GM18867 (cell line): Measurements from ENCODE around the gene SARS2.
"Not testable (repeated sequence)": the region's sequence is repeated elsewhere in the genome, so short reads cannot be mapped to it uniquely, and the experiment has no call there.

Source experiments
- ATAC-seq: cut with Tn5 transposase; IDR thresholded peaks from one replicate; pipeline ENCODE4 v1.9.1; 2021; ENCODE audit warnings: mild to moderate bottlenecking, moderate library complexity; ENCODE audit not compliant: unreplicated experiment

Gene SARS2

DNA sequence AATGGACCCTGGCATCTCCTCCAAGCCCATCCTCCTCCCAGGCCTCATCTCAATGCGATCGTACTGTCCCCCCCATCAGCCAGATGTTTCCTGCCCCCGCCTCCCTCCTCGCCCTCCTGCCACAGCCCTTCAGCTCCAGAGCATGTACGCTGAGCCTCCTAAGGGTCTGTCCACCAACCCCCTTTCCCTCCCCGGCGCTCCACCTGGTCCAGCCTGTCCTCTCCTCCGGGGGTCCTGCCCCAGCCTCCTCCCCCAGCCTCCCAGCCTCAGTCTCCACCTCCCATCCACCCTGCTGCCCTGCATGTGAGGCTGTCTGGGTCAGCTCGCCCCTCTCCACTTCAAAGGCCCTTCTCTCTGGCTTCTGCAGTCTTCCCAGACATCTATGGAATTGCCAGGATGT, 35.6 kb downstream of the SARS2 start:
- no peak for ATAC-seq

DNA sequence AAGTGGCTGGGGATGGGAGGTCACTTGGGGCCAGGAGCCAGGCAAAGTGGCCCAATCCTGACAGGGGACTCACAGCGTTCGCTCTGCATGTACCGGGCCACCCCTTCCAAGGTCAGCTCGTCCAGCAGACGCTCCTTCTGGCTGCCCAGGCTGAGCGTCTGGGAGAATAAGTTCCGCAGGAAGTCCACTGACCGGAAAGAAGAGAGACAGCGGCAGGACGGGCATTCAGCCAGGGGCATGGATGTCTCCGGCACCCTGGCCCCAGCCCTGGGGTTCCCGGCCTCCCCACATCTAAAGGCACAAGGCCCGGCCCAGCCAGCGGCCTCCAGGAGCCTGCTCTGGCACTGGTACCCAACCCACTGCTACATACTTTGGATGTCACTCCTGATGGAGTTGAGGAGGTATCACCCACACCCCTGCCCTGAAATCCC, 37.2 kb downstream of the SARS2 start:
- ATAC-seq, result no peak

DNA sequence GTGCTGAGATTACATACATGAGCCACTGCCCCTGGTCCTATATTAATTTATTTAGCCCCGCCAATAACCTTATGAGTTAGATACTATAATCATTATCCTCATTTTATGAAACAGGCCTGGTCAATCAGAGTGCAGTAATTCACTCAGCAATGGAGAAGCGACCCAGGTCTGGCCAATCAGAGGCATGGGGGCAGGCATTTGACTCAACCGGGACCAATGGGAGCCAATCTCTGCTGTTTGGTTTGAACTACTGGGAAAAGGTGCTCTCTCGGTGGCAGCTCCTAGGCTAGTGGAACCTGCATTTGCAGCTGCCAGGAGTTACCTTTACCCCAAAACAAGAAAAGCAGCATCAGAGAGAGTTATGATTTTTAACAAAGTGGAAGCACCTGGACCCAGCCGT, 37.7 kb downstream of the SARS2 start:
- ATAC-seq, result no peak

DNA sequence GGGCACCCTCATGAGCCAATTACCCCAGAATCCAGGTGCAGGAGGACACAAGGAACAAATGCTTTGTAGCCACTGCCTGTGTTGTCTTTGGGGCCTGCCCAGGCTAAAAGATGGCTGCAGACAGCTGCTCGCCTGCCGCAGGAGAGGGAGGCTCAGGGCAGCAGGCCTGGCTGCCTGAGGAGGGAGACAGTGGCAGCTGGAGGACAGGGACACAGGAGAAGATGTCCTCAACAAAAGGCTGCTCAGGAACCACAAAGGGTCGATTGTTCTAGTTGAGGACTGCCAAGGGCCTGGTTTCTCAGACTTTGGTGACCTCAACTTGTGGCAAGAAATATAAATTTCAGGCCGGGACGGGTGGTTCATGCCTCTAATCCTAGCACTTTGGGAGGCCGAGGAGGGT, 38.8 kb downstream of the SARS2 start:
- ATAC-seq, result no peak

DNA sequence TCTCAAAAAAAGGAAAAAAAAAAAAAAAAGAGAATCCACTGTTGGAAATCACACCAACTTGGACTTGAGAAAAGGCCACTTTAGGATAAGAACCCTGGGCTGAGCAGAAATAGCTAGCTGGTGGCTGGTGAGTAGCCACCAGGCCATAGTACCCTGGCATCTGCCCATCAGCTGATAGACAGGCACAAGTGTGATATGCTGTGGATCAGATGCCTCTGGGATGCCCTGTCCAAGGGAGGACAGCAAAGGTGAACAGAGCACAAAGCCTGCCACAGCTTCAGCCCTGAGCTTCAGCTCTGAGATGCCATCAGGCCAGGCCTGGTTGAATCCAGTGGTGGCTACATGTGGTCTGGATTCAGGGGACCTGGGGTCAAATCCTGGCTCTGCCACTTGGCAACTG, 39.9 kb downstream of the SARS2 start:
- ATAC-seq, result no peak

DNA sequence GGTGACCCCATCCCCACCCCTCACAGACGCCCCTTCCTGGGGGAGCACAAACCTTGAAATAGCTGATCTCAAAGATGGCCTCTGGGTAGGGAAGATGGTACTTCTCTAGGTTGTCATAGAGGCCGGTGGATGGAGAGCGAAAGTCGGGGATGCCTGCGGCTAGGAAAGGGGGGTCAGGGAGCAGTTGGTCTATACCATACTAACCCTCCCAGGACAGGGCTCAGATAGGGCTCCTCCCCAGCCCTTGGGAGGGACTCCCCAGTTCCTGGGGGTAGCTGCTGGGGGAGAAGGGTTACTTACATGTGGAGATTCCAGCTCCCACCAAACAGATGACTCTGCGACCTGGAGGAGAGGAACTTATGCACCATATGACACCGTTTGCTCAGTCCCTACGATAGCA, 40.8 kb downstream of the SARS2 start:
- ATAC-seq, result no peak

DNA sequence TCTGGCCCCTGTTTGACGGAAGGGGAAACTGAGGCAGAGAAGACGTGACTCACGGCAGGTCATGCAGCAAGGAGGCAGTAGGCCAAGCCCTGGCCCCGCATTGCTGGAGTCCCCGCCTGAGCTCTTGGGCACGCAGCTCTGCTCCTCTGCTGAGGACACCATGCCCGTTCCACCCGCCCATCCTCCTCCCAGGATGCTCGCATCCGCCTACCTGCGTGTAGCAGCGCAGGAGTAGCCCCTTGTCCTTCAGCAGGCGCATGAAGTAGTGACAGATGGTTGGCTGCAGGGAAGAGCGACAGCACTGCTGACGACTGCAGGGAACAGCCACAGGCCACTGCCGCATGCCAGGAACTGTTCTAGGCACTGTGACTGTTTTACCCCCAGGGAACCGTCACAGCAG, 41.7 kb downstream of the SARS2 start:
- no peak for ATAC-seq

DNA sequence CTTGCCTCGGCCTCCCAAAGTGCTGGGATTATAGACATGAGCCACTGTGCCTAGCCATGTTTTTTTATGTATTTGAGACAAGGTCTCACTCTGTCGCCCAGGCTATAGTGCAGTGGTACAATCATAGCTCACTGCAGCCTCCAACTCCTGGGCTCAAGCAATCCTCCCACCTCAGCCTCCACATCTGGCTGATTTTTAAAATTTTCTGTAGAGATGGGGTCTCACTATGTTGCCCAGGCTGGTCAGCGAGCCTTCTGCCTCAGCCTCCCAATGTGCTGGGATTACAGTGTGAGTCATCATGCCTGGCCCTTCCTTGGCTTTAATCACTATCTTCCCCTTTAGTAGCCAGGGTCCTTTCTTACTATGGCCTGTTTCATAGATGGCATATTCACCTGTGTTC, 45.9 kb downstream of the SARS2 start:
- not testable (repeated sequence) for ATAC-seq

DNA sequence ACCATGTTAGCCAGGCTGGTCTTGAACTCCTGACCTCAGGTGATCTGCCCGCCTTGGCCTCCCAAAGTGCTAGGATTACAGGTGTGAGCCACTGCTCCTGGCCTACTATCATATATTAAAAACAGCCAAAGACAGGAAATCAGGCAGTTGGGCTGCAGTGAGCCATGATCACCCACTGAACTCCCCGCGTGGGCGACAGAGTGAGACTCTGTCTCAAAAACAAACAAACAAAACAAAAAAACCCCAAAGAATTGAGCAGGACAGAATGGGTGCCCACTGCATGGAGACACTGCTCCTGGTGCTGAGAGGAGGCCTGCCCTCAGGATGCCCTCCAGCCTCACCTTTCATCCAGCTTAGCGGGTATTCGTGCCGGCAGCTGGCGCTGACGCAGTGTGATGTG, 47.3 kb downstream of the SARS2 start:
- no peak for ATAC-seq

DNA sequence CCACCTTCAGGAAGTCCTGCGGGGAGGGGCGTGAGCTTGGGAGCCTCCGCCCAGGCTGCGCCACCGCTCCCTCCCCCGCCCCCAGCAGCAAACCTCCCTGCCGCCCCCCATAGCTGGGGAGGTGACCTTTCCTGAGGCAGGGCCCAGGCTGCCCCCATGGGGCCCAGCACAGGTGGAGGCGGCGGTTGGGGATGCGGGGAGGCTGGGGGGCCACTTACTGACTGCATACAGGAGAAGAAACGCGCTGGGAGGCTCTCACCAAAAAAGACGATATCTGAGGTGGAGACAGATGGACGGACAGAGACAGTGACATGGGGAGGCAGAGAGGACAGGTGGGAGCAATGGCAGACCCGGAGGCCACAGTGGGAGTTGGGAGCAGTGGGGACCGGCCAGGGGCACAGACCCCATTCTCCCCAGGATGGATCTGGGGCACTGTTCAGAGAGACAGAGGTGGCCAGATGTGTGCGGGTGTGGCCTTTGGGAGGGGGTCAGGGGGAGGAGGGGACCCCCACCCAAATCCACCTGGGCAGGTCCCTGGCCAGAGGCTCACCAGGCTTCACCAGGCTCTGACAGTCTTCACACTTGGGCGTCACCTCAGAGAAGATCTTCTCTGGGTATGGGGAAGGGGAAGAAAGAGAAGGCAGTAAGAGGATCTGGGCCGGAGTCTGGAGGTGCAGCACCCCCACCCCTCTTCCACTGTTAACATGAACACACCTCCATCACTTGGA, 49.5 kb downstream of the SARS2 start:
- no peak for ATAC-seq

DNA sequence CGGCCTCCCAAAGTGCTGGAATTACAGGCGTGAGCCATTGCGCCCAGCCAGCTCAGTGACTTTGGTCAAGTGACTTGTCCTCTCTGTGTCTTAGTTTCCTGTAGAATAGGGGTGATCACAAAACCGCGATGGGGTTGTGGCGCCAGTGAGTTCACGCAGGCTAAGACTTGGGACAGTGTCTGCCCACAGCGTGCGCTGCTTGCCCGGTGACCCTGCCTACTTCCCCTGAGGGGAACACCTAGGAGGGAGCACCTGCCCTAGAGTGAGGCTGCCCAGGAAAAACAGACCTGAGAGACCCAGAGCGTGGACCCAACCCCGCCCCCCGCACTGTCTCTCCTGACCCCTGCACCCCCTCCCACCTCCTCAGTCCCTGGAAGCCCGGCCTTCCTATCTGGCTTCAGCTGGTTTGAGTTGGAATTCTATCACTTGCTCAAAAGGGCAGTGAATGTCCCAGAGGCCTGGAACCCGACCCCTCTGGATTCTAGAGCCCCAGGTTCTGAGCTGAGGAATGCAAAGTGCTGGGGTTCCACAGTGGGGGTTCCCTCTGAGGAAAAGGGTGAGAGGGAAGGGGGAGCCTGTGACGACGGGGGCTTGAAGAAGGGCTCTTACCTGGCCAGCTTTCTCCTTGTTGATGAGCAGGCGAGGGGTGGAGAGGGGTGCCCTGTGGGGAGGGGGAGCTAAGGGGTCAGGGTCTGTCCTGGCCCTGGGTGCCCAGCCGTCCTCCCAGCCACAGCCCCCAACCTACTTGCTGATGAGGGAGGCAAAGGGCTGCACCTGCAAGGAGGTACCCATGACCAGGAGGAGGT, 50.3 kb downstream of the SARS2 start:
- ATAC-seq, result no peak

DNA sequence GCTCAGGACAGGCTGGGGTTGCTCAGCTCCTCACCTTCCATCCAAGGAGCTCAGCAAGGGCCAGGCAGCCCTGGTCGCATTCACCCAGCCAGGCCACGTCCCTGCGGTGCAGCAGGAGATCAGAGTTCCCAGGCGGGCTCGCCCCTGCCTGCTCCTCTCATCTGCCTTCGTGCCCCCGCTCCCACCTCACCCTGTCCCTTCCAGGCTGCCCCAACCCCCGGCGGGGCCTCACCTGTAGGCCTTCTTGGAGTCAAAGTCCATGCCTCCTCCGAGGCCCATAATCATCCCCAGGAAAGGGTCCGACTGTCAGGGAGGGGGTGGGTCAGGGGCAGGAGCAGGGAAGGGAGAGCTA, 51.2 kb downstream of the SARS2 start:
- ATAC-seq, result no peak

DNA sequence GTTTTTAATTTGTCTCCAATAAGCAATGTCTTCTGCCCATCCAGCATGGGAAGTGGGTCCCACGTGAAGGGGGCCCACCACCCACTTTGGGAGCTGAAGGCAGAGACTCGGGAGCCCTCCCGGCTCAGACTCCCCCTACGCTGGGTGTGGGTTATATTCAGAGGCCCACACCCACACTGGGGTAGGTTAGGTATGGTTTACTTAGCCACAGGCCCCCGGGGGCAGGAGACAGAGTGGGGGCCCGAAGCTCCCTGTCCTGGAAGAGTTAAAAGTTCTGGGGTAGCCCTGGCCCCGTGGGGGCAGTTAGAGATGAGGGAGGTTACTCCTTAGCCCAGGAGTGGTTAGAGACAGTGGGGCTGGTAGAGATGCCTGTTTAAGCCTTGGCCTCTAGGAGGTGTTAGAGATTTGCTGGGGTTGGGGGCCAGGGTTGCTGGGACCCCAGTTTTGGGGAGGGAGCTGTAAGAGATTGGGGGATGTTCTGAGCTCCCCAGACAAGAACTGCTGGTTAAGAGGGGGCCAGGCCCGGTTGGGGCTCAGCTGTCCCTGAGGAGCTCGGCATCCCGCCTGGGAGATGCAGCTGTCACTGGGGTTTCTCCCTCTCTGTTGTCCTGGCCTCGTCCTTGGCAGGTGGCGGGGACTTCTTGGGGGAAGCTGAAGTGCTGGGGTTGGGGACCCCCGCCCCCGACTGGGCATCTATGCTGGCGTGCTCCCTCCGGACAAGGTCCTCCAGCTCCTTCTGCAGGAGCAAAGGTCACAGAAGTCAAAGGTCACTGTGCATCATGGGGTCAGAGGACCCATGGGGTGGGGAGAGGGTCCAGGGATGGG, 51.8 kb downstream of the SARS2 start:
- ATAC-seq, result no peak

DNA sequence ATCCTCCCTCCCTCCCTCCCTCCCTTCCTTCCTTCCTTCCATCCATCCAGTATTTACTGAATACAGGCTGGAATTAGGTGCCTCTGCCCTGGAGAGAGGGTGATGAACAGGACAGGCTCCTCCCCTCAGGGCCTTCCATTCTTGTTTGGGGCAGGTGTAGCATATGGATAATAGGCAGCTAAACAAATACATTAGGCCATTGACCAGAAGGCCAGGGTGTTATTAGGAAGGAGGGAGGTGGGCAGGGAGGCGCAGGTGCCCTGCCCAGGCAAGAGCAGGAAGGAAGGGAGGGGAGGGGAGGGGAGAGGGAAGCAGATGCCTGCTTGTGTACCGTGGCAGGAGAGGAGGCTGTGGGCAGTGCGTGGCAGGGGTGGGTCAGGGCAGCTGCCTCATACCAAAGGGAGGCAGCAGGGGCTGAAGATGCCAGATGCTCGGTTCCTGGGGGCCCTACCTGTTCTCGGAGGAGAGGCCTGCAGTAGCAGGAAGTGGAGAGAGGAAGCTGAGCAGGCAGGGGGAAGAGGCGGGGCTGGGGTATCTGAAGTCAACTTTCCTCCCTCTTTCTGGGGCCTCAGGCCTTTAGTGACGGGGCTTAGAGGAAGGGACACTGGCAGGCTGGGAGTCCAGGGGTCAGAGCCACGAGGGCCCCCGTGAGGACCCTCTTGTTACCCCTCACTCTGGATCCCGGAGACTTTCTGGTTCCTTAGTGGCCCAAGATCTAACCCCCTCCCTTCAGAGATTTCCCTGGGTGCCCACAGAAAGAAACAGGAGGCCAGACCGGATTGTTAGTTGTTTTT, 52.6 kb downstream of the SARS2 start, which contains the start of gene RINL:
Gene RINL (minus strand): TSS at position 495 of the 794 bp plus-strand sequence. CDS start 1,533 bp downstream, outside the sequence.
- ATAC-seq, result no peak

DNA sequence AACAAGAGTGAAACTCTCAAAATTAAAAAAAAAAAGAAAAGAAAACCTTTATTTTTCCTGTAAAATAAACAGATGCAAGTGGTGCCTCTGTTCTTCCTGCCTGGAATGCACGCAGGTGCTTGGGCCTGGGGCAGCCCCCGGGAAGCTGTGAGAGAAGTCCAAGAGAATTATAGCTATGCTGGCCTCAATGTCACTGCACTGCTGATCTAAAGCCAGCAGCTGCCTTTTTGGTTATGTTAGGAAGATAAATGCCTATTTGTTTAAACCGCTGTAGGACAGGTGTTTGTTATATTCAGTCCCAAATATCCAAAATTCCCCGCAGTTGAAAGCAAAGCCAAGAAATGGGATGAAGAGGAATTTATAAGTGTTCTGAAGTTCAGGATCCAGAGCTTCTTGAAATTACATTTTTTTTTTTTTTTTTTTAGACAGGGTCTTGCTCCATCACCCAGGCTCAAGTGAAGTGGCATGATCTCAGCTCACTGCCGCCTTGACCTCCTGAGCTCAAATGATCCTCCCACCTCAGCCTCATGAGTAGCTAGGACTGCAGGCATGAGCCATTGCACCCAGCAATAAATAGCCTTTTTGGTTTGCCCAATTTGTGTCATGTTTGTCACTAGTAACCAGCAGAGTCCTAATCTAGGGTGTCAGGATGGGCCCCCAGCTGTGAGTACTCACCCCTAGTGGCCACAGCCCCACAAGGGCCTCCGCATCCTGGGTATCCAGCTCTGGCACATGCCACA, 54.7 kb downstream of the SARS2 start:
- ATAC-seq, result no peak

DNA sequence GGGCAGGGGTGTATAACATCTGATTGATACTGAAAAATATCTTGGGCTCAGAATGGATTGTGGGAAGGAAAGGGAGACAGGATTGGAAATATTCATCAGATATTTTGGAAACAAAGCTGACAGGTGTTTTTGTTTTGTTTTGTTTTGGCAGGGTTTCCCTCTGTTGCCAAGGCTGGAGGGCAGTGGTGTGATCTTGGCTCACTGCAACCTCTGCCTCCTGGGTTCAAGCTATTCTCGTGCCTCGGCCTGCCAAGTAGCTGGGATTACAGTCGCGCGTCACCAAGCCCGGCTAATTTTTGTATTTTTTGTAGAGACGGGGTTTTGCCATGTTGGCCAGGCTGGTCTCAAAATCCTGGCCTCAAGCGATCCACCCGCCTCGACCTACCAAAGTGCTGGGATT, 57.2 kb downstream of the SARS2 start:
- not testable (repeated sequence) for ATAC-seq

DNA sequence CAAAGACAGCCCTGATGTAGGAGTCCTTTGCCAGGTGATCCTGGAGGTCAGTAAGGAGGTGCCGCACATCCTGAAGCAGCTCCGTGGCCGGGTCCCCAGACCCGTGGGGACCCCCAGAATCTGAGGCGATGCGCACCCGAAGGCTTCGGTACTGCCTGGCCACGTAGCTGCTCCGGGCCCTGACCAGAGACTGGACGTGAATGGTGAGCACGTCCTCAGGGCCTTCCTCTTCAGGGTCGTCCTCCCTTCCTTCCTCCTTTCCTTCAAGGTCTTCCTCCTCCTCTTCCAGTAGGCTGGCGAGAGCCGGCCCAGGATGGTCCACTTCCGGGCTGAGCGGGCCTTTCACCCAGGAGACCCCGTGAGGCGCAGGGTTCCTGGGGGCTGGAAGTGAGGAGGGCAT, 60.0 kb downstream of the SARS2 start:
- no peak for ATAC-seq

DNA sequence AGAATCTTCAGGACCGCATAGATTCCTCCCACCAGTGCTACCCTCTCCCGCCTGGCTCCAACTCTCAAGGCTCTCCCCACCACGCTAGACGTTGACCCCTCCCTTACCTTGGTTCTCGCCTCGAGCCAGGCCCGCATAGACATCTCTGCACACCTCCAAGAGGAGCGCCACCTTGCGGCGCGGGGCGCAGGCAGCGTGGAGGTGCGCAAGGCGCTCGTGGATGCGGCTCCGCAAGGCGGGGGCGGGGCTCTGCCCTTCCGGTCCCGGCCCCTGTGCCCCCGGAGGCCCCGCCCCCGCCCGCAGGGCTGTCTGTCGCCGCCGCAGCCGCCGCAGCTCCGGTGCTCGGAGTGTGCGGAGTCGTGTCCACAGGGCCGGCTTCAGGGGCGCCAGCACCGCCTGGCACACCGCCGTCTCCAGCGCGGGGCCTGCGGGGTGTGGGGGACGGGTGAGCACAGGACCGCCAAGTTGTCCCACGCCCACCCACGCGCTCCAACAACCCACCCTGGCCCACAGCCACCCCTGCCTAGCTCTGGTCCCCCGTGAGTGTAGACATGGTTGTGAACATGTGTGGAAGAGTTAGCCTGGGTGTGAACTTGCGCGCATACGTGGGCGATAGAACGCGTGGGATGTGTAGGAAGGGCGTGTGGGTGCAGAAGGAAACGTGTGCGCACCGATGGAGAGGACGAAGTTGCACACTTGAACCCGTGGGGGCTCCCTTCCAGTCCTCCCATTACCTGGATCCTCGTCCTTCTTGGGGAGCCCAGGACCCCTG, 60.5 kb downstream of the SARS2 start:
- ATAC-seq, result peak; percentile 75

DNA sequence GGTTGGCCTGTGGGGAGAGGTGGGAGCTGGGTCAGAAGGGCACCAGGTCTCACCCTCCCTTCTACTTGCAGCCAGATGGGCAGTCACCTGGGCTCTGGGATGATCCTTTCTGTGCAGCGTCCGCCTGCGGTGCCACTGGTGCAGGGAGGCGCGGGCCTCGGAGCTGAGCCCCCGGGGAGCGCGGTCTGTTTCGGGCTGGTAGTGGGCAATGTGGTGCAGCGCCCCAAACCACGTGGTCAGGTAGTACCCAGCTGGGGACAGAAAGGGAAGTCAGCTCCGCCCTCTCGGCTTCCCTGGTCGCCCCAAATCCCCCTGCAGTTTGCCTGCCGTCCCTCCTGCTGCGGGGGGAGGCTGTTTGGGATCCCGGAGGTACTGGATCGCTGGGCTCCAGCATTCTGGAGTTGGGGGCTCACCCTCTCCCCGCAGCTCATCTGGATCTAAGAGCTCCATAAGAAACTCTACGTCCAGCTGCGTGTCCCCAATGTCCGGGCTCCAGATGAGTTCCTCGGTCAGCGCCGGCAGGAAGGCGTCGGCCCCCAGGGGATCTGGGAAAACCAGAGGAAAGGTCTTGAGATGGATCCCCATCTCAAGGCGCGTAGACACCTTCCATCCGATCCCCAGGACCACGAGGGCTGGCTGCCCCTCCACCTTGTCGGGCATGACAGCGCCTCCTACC, 61.3 kb downstream of the SARS2 start:
- no peak for ATAC-seq
